ENCODE data around the gene NUDT14. TPM values are rescaled to one million over a fixed set of nuclear protein-coding genes. Genes with fewer than 3 reads are reported as not detected.
A peak's percentile ranks its signal among the peaks of the same experiment; 100 is the strongest.

NUDT14 gene
- total RNA-seq (2014; rRNA removed; shearing (Covaris generic)): 31.8 and 41.3 TPM in 2 replicates

DNA sequence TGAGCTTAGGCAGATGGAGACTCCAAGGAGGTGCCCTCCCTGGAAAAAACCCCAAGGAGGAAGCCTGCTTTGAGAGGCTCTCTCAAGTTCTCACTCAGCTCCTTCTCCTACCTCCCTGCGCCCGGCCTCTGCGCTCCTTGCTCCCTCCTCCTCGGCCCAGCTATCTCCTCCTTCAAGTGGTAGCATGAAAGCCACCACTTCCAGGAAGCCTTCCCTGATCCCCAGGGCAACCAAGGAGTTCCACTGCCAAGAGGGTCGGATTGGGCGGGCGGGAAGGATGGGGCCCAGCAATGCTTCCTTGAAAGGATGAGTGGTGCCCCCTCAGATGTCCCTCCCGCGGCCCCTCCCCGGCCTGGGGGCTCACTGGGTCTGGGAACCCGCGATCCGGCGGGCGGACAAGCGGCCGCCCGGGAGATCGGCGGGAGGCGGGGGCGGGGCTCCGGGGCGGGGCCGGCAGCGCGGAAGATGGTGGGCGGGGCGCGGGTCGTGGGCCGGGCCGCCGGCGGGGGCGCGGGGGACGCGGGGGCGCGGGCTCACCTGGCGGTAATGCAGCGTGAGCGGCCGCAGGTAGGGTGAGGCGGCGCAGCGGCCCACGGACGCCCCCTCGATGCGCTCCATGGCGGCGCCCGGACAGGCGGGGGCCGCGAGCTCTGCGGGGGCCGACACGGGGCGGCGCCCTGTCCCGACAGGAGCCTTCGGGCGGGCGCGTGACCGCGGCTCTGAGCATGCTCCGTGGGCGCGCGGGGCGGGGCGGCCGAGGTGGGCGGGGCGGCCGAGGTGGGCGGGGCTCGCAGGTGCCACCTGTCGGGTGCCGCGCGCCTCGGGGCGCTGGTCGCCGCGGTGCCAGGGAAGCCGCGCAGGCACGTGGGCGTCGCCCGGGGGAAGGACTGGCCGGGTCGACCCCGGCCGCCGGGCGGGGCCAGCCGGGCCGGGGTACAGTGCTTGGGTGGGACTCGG is at the start of gene NUDT14:
Gene NUDT14, minus strand, starts transcription at position 721 of the 957 bp plus-strand sequence. Its CDS starts 103 bp downstream, at position 618.
- Histone ChIP-seq H3K4me1 (replicated peaks) (peaks cover 26% of the 10 kb centered on the region), H3K36me3 (peaks cover 11% of the 10 kb centered on the region), H3K27me3 (replicated peaks) (no peaks in the 10 kb centered on the region), H3K27ac (no peak within 1 kb of the TSS), H3K4me3 (peak within 1 kb of the TSS; percentile 50), H3K9me3 (replicated peaks) (no peaks in the 10 kb centered on the region; the same call in 1 of the 2 replicates)
- no peak for DNase-seq (ENCODE audit: low read depth in 1 of 2, low spot score in 2 of 2)

GRCh38 chr14:105229099-105229655 is 48.1 kb upstream of the NUDT14 start:
- H3K27me3 ChIP-seq (replicated peaks): no peaks in the 10 kb centered on the region
- H3K4me3 ChIP-seq: no peak overlapping the region
- H3K36me3 ChIP-seq: peaks cover 13% of the 10 kb centered on the region; the same call in 1 of the 2 replicates
- H3K9me3 ChIP-seq (replicated peaks): no peaks in the 10 kb centered on the region
- no peak overlapping the region for H3K27ac ChIP-seq
- H3K4me1 ChIP-seq (replicated peaks): no peaks in the 10 kb centered on the region
- no peak for DNase-seq (ENCODE audit: low read depth in 1 of 2, low spot score in 2 of 2)

- Histone ChIP-seq H3K36me3 (peaks cover 19% of the 10 kb centered on the region; the same call in 1 of the 2 replicates), H3K27me3 (replicated peaks) (no peaks in the 10 kb centered on the region), H3K4me3 (no peak overlapping the region), H3K4me1 (replicated peaks) (peaks cover 1% of the 10 kb centered on the region; the same call in 1 of the 2 replicates), H3K9me3 (replicated peaks) (no peaks in the 10 kb centered on the region), H3K27ac (no peak overlapping the region)
- DNase-seq (ENCODE audit: low read depth in 1 of 2, low spot score in 2 of 2): no peak
These were observed 47.5 kb upstream of the NUDT14 start for GRCh38 chr14:105228562-105228961.

- no peaks in the 10 kb centered on the region for H3K9me3 ChIP-seq (replicated peaks)
- H3K4me3 ChIP-seq: no peak overlapping the region
- H3K27ac ChIP-seq: no peak overlapping the region
- no peak for DNase-seq (ENCODE audit: low read depth in 1 of 2, low spot score in 2 of 2)
- H3K27me3 ChIP-seq (replicated peaks): no peaks in the 10 kb centered on the region
- peaks cover 3% of the 10 kb centered on the region; the same call in 1 of the 2 replicates for H3K4me1 ChIP-seq (replicated peaks)
- H3K36me3 ChIP-seq: peaks cover 20% of the 10 kb centered on the region; the same call in 1 of the 2 replicates
These were observed 46.2 kb upstream of the NUDT14 start for GRCh38 chr14:105227346-105227745.

DNA sequence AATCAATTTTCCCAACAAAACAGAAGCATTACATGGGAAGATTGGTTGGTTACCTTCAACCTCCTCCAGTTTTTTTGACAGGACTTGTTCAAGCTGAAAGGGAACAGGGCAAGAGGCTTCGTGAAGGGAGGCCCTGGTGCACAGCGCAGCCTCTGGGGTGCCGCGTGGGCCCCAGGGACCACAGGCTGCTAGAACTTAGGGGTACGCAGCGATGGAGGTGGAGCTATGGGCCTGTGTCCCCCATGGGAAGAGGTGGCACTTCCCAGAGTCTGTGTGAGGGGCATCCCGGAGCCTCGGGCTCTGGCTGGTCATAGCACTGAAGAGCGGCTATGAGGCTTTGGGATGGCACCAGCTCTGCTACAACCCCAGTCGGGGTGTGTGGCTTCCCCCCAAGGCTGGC is 45.1 kb upstream of the NUDT14 start:
- Histone ChIP-seq H3K9me3 (replicated peaks) (no peaks in the 10 kb centered on the region), H3K27me3 (replicated peaks) (no peaks in the 10 kb centered on the region), H3K4me1 (replicated peaks) (peaks cover 3% of the 10 kb centered on the region; the same call in 1 of the 2 replicates), H3K4me3 (no peak overlapping the region), H3K36me3 (peaks cover 26% of the 10 kb centered on the region), H3K27ac (no peak overlapping the region)
- no peak for DNase-seq (ENCODE audit: low read depth in 1 of 2, low spot score in 2 of 2)

GRCh38 chr14:105224845-105225570 is 43.9 kb upstream of the NUDT14 start:
- peaks cover 3% of the 10 kb centered on the region; the same call in 1 of the 2 replicates for H3K4me1 ChIP-seq (replicated peaks)
- no peaks in the 10 kb centered on the region for H3K9me3 ChIP-seq (replicated peaks)
- peaks cover 34% of the 10 kb centered on the region for H3K36me3 ChIP-seq
- no peaks in the 10 kb centered on the region for H3K27me3 ChIP-seq (replicated peaks)
- H3K4me3 ChIP-seq: no peak overlapping the region
- H3K27ac ChIP-seq: no peak overlapping the region
- no peak for DNase-seq (ENCODE audit: low read depth in 1 of 2, low spot score in 2 of 2)

- Histone ChIP-seq H3K27ac (no peak overlapping the region), H3K27me3 (replicated peaks) (no peaks in the 10 kb centered on the region), H3K36me3 (peaks cover 45% of the 10 kb centered on the region), H3K4me3 (no peak overlapping the region), H3K4me1 (replicated peaks) (peaks cover 3% of the 10 kb centered on the region; the same call in 1 of the 2 replicates), H3K9me3 (replicated peaks) (no peaks in the 10 kb centered on the region)
- DNase-seq (ENCODE audit: low read depth in 1 of 2, low spot score in 2 of 2): no peak
These were observed 42.8 kb upstream of the NUDT14 start for GRCh38 chr14:105223770-105224544.

GRCh38 chr14:105223260-105223659 is 42.1 kb upstream of the NUDT14 start:
- DNase-seq (ENCODE audit: low read depth in 1 of 2, low spot score in 2 of 2): peak in 1 of 2 experiments; percentile 29
- Histone ChIP-seq H3K27me3 (replicated peaks) (no peaks in the 10 kb centered on the region), H3K9me3 (replicated peaks) (no peaks in the 10 kb centered on the region)

GRCh38 chr14:105221598-105222178 is 40.6 kb upstream of the NUDT14 start:
- no peaks in the 10 kb centered on the region for H3K27me3 ChIP-seq (replicated peaks)
- H3K9me3 ChIP-seq (replicated peaks): no peaks in the 10 kb centered on the region
- peaks cover 3% of the 10 kb centered on the region; the same call in 1 of the 2 replicates for H3K4me1 ChIP-seq (replicated peaks)
- no peak overlapping the region for H3K4me3 ChIP-seq
- peaks cover 56% of the 10 kb centered on the region for H3K36me3 ChIP-seq
- no peak for DNase-seq (ENCODE audit: low read depth in 1 of 2, low spot score in 2 of 2)
- no peak overlapping the region for H3K27ac ChIP-seq

More at GRCh38 chr14:105223260-105223659, 42.1 kb upstream of the NUDT14 start:
- H3K4me1 ChIP-seq (replicated peaks): peaks cover 3% of the 10 kb centered on the region; the same call in 1 of the 2 replicates
- peaks cover 49% of the 10 kb centered on the region for H3K36me3 ChIP-seq
- no peak overlapping the region for H3K4me3 ChIP-seq
- no peak overlapping the region for H3K27ac ChIP-seq

DNA sequence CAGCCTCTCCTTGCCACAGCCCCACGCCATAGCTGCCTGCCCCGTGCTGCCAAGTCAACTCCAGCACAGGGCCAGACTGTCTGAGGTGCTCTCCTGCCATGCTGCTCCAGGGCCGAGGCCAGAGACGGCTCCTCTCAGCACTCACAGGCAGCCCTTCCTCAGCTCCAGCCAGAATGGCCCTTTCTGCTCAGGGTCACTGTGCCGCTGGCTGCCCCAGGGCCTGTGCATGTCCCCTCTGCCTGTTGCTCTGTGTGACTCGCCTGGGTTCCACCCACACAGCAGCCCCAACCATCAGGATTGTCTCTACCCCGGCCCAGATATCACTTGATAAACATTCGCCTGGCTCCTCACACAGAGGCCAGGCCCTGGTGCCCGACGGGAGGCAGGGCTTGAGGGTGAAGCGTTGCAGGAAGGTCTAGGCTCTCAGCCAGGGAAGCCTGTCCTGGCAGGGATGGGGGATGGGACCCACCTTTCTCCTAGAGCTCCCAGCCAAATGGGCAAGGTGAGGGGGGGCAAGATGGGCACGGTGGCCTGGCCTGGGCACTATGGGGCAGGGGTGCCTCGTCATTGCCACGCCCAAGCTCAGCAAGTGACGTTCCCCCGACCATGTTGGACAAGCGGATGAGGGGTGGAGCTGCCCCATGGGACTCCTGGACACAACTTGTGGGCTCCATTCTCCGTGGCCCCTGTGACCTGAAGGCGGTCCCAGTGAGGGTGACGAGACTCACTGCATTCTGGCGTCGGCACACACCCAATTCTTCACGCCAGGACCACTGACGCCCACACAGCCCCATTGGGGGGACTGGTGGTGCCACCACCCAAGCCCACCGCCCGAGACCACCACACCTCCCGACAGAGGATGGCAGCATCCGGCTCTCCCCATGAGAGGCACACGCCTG is 39.8 kb upstream of the NUDT14 start:
- Histone ChIP-seq H3K9me3 (replicated peaks) (no peaks in the 10 kb centered on the region), H3K36me3 (peaks cover 50% of the 10 kb centered on the region), H3K4me3 (no peak overlapping the region), H3K27me3 (replicated peaks) (no peaks in the 10 kb centered on the region), H3K27ac (no peak overlapping the region), H3K4me1 (replicated peaks) (peaks cover 3% of the 10 kb centered on the region; the same call in 1 of the 2 replicates)
- DNase-seq (ENCODE audit: low read depth in 1 of 2, low spot score in 2 of 2): no peak

DNA sequence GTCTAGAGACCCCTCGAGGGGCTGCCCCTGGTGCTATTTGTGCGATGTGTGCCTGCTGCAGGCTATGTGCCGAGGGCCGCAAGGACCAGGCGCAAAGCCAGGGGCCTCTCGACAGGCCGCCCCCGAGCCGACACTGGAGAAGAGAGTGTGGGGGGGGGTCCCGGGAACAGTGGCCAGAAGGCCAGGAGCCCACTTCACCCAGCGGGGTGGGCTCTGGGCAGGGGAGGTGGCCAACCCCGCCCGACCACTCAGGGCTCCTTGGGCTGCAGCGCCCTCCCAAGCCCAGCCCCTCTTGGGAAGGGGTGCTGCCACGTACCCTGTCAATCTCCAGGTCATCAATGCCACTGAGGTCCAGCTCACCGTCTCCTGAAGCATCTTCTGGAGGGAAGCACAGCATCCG is 38.6 kb upstream of the NUDT14 start:
- Histone ChIP-seq H3K27me3 (replicated peaks) (no peaks in the 10 kb centered on the region), H3K27ac (no peak overlapping the region), H3K36me3 (peaks cover 47% of the 10 kb centered on the region), H3K4me3 (no peak overlapping the region), H3K9me3 (replicated peaks) (no peaks in the 10 kb centered on the region), H3K4me1 (replicated peaks) (peaks cover 3% of the 10 kb centered on the region; the same call in 1 of the 2 replicates)
- DNase-seq (ENCODE audit: low read depth in 1 of 2, low spot score in 2 of 2): no peak
